Astrocyte (in vitro differentiated cells and primary cell): ENCODE measurements around the gene ZFYVE27. TPM values are rescaled to one million over a fixed set of nuclear protein-coding genes. Genes with fewer than 3 reads are reported as not detected.
A peak's percentile ranks its signal among the peaks of the same experiment; 100 is the strongest.

Experiments used
- DNase-seq: peaks from one replicate; pipeline ENCODE4 v3.0.0-alpha.2; 2010; ENCODE audit warnings: low read depth
- FAIRE-seq: peaks from 2 replicates; lab custom pipeline; 2011; peaks lifted over from hg19 to GRCh38; lab: Jason Lieb, UNC
- H2AFZ ChIP-seq: 2 replicates; pipeline ENCODE4 v1.6.0; 2012; ENCODE audit warnings: low read depth, low read length, inconsistent platforms
- H3K27ac ChIP-seq: 2 replicates; pipeline ENCODE4 v1.5.1; 2011; ENCODE audit warnings: low read depth, low read length, inconsistent platforms
- H3K27me3 ChIP-seq: 2 replicates; pipeline ENCODE4 v1.6.0; 2011; ENCODE audit warnings: low read length, inconsistent platforms; ENCODE audit not compliant: insufficient read depth
- H3K36me3 ChIP-seq: 2 replicates; pipeline ENCODE4 v1.5.1; 2011; ENCODE audit warnings: low read length, inconsistent platforms; ENCODE audit not compliant: insufficient read depth
- H3K4me1 ChIP-seq: 2 replicates; pipeline ENCODE4 v1.5.1; 2011; ENCODE audit warnings: low read length, inconsistent platforms; ENCODE audit not compliant: insufficient read depth
- H3K4me2 ChIP-seq: 2 replicates; pipeline ENCODE4 v1.6.0; 2012; ENCODE audit warnings: low read length, inconsistent platforms
- H3K4me3 ChIP-seq: 2 replicates; pipeline ENCODE4 v1.5.1; 2011; ENCODE audit warnings: low read depth, mild to moderate bottlenecking, low read length, inconsistent platforms; ENCODE audit not compliant: insufficient read depth
- H3K79me2 ChIP-seq: 2 replicates; pipeline ENCODE4 v1.6.0; 2012; ENCODE audit warnings: mild to moderate bottlenecking, low read length, inconsistent platforms; ENCODE audit not compliant: insufficient read depth
- H3K9ac ChIP-seq: 2 replicates; pipeline ENCODE4 v1.6.0; 2012; ENCODE audit warnings: mild to moderate bottlenecking, low read length, inconsistent platforms
- H3K9me3 ChIP-seq: 2 replicates; pipeline ENCODE4 v1.5.1; 2012; ENCODE audit warnings: low read depth, mild to moderate bottlenecking, low read length, inconsistent platforms; ENCODE audit not compliant: insufficient read depth
- H4K20me1 ChIP-seq: 2 replicates; pipeline ENCODE4 v1.6.0; 2012; ENCODE audit warnings: low read length, inconsistent platforms; ENCODE audit not compliant: insufficient read depth
- H3K27ac Mint-ChIP-seq: one replicate; pipeline ENCODE4 v1.8.0; 2021; ENCODE audit warnings: mild to moderate bottlenecking, mixed read lengths; ENCODE audit not compliant: unreplicated experiment
- H3K27me3 Mint-ChIP-seq: one replicate; pipeline ENCODE4 v1.8.0; 2021; ENCODE audit warnings: low read depth, mixed read lengths; ENCODE audit not compliant: unreplicated experiment
- H3K36me3 Mint-ChIP-seq: one replicate; pipeline ENCODE4 v1.8.0; 2021; ENCODE audit warnings: low read depth, mixed read lengths; ENCODE audit not compliant: unreplicated experiment
- H3K4me1 Mint-ChIP-seq: one replicate; pipeline ENCODE4 v1.8.0; 2021; ENCODE audit warnings: low read depth, mixed read lengths; ENCODE audit not compliant: unreplicated experiment
- H3K4me3 Mint-ChIP-seq: one replicate; pipeline ENCODE4 v1.8.0; 2021; ENCODE audit warnings: mild to moderate bottlenecking, moderate library complexity, mixed read lengths; ENCODE audit not compliant: unreplicated experiment
- H3K9me3 Mint-ChIP-seq: one replicate; pipeline ENCODE4 v1.8.0; 2021; ENCODE audit warnings: mild to moderate bottlenecking, mixed read lengths; ENCODE audit not compliant: unreplicated experiment
- EZH2 ChIP-seq: IDR thresholded peaks from 2 replicates; pipeline ENCODE4 v1.6.1; 2012; ENCODE audit warnings: mild to moderate bottlenecking, low read length, inconsistent platforms; ENCODE audit not compliant: insufficient read depth
- total RNA-seq: library from RNA; stranded (reverse); gene quantifications from 2 replicates; pipeline ENCODE4 v1.2.1, GENCODE V29; 2021
- TF ChIP-seq, protein P1 (sequence below): IDR thresholded peaks from 2 replicates; pipeline ENCODE4 v1.5.1; 2011; ENCODE audit warnings: low read depth, mild to moderate bottlenecking, inconsistent platforms, low read length, moderate library complexity; ENCODE audit not compliant: insufficient read depth

The ZFYVE27 gene
- total RNA-seq, 1 donor from 2014 or later = 32.8 TPM

DNA sequence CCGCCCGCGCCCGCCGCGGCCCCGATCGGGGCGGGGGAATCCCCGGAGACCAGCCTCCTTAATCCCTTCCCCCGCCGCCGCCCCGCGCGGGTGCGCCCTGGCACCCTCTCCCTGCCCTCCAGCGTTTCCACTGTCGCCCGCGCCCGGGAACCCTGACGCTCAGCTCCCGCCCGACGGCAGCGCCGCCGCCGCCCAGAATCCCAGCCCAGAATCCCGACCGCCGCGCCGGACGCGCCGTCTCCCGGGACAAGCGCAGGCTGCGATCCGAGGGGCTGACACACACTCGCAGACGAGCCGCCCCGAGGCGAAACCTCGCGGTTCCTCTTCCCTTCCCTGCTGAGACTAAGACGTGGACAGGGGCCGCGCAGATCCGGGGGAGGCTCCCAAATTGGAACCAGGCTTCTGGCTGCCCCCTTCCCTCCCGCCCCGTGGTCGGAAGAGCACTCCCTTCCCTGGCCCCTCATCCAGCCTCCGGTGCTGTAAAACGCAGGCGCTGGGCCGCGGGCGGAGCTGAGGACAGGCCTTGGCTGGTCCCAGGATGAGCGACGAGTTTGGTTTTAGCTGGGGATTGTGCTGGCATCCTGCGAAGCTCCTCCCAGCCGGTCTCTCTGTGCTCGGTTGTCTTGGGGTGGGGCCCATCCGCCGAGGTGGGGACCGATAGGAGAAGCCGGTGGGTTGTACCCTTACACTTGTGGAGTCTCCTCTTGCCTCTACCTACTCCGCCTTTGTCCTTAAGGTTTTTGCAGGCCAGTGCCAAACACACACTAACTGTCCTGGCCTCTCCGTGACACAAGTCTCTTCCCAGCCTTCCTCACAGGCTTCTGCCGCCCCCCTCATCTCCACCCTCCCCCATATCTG lies 22.3 kb upstream of the ZFYVE27 start:
- H3K27ac Mint-ChIP-seq = peak overlapping the region; percentile 89
- H3K9ac ChIP-seq = peak overlapping the region; percentile 92
- peaks cover 33% of the 10 kb centered on the region for H3K4me1 Mint-ChIP-seq
- peak overlapping the region; percentile 97 for H3K4me2 ChIP-seq
- peaks cover 26% of the 10 kb centered on the region for H3K36me3 Mint-ChIP-seq
- no peaks in the 10 kb centered on the region for H3K9me3 ChIP-seq
- peak overlapping the region; percentile 85 for H3K27ac ChIP-seq
- H3K4me3 Mint-ChIP-seq = peak overlapping the region; percentile 98
- peaks cover 10% of the 10 kb centered on the region for H3K36me3 ChIP-seq
- TF ChIP-seq, protein P1, sequence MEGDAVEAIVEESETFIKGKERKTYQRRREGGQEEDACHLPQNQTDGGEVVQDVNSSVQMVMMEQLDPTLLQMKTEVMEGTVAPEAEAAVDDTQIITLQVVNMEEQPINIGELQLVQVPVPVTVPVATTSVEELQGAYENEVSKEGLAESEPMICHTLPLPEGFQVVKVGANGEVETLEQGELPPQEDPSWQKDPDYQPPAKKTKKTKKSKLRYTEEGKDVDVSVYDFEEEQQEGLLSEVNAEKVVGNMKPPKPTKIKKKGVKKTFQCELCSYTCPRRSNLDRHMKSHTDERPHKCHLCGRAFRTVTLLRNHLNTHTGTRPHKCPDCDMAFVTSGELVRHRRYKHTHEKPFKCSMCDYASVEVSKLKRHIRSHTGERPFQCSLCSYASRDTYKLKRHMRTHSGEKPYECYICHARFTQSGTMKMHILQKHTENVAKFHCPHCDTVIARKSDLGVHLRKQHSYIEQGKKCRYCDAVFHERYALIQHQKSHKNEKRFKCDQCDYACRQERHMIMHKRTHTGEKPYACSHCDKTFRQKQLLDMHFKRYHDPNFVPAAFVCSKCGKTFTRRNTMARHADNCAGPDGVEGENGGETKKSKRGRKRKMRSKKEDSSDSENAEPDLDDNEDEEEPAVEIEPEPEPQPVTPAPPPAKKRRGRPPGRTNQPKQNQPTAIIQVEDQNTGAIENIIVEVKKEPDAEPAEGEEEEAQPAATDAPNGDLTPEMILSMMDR = no peak
- no peak for TF ChIP-seq EZH2
- peaks cover 30% of the 10 kb centered on the region for H3K4me1 ChIP-seq
- H3K27me3 ChIP-seq = no peaks in the 10 kb centered on the region
- peaks cover 48% of the 10 kb centered on the region for H4K20me1 ChIP-seq
- H2AFZ ChIP-seq = peak overlapping the region; percentile 82
- peak overlapping the region; percentile 83 for H3K4me3 ChIP-seq
- FAIRE-seq = no peak
- H3K79me2 ChIP-seq = peaks cover 55% of the 10 kb centered on the region
- H3K27me3 Mint-ChIP-seq = no peaks in the 10 kb centered on the region
- DNase-seq = peak; percentile 71
- H3K9me3 Mint-ChIP-seq = peaks cover 2% of the 10 kb centered on the region

GRCh38 chr10:97715259-97715874 lies 21.6 kb upstream of the ZFYVE27 start:
- Mint-ChIP-seq H3K9me3 (peaks cover 2% of the 10 kb centered on the region), H3K27me3 (no peaks in the 10 kb centered on the region), H3K36me3 (peaks cover 29% of the 10 kb centered on the region), H3K4me3 (peak overlapping the region; percentile 98), H3K27ac (peak overlapping the region; percentile 89), H3K4me1 (peaks cover 35% of the 10 kb centered on the region)
- TF ChIP-seq, protein P1 = no peak
- TF ChIP-seq EZH2 = no peak
- Histone ChIP-seq H3K4me2 (peak overlapping the region; percentile 97), H3K9ac (peak overlapping the region; percentile 92), H2AFZ (peak overlapping the region; percentile 59), H3K79me2 (peaks cover 55% of the 10 kb centered on the region), H4K20me1 (peaks cover 49% of the 10 kb centered on the region), H3K4me3 (peak overlapping the region; percentile 83), H3K4me1 (peaks cover 29% of the 10 kb centered on the region), H3K27me3 (no peaks in the 10 kb centered on the region), H3K9me3 (no peaks in the 10 kb centered on the region), H3K27ac (peak overlapping the region; percentile 85), H3K36me3 (peaks cover 10% of the 10 kb centered on the region)
- FAIRE-seq (no peak), DNase-seq (no peak)
